ENCODE data around the gene CELF2. TPM values are rescaled to one million over a fixed set of nuclear protein-coding genes. Genes with fewer than 3 reads are reported as not detected.

The CELF2 gene
- total RNA-seq, 2 donors from 2014 or later, result 30.2 to 34.4 TPM

GRCh38 chr10:11336722-11337162, 319.1 kb downstream of the CELF2 start:
- H3K9ac ChIP-seq (ENCODE audit: low read depth in 2 of 2, low read length in 2 of 2), result no peak overlapping the region
- DNase-seq, result no peak
- no peak overlapping the region for H3K27ac ChIP-seq
- intact Hi-C loops (cut with DNase I), result no loop called here
- H3K4me3 ChIP-seq, result no peak overlapping the region
- TF ChIP-seq CTCF (IDR thresholded peaks at IDR 0.05), result no peak
- H3K27me3 ChIP-seq, result no peaks in the 10 kb centered on the region
- H3K9me3 ChIP-seq, result no peaks in the 10 kb centered on the region
- H3K4me1 ChIP-seq, result no peaks in the 10 kb centered on the region
- H3K36me3 ChIP-seq, result no peaks in the 10 kb centered on the region

GRCh38 chr10:11337516-11337915, 319.8 kb downstream of the CELF2 start:
- H3K27me3 ChIP-seq, result no peaks in the 10 kb centered on the region
- H3K9ac ChIP-seq (ENCODE audit: low read depth in 2 of 2, low read length in 2 of 2), result no peak overlapping the region
- no peak overlapping the region for H3K4me3 ChIP-seq
- H3K27ac ChIP-seq, result no peak overlapping the region
- DNase-seq, result no peak
- TF ChIP-seq CTCF (IDR thresholded peaks at IDR 0.05), result no peak
- H3K4me1 ChIP-seq, result no peaks in the 10 kb centered on the region
- intact Hi-C loops (cut with DNase I), result no loop called here
- H3K36me3 ChIP-seq, result no peaks in the 10 kb centered on the region
- H3K9me3 ChIP-seq, result no peaks in the 10 kb centered on the region

- Histone ChIP-seq H3K9ac (ENCODE audit: low read depth in 2 of 2, low read length in 2 of 2) (no peak overlapping the region), H3K4me3 (no peak overlapping the region), H3K36me3 (no peaks in the 10 kb centered on the region), H3K4me1 (no peaks in the 10 kb centered on the region), H3K9me3 (no peaks in the 10 kb centered on the region), H3K27ac (no peak overlapping the region), H3K27me3 (no peaks in the 10 kb centered on the region)
- TF ChIP-seq CTCF (IDR thresholded peaks at IDR 0.05), result no peak
- intact Hi-C loops (cut with DNase I), result no loop called here
- DNase-seq, result no peak
Observed at GRCh38 chr10:11338160-11338844, 320.6 kb downstream of the CELF2 start.

GRCh38 chr10:11339013-11339412, 321.3 kb downstream of the CELF2 start:
- Histone ChIP-seq H3K27me3 (no peaks in the 10 kb centered on the region), H3K9ac (ENCODE audit: low read depth in 2 of 2, low read length in 2 of 2) (no peak overlapping the region), H3K4me1 (no peaks in the 10 kb centered on the region), H3K27ac (no peak overlapping the region), H3K36me3 (no peaks in the 10 kb centered on the region), H3K9me3 (no peaks in the 10 kb centered on the region), H3K4me3 (no peak overlapping the region)
- no peak for DNase-seq
- intact Hi-C loops (cut with DNase I), result no loop called here
- no peak for TF ChIP-seq CTCF (IDR thresholded peaks at IDR 0.05)

GRCh38 chr10:11339660-11340059, 322.0 kb downstream of the CELF2 start:
- no peak overlapping the region for H3K9ac ChIP-seq (ENCODE audit: low read depth in 2 of 2, low read length in 2 of 2)
- no peaks in the 10 kb centered on the region for H3K9me3 ChIP-seq
- no peak overlapping the region for H3K27ac ChIP-seq
- no peak for DNase-seq
- no peaks in the 10 kb centered on the region for H3K4me1 ChIP-seq
- no peaks in the 10 kb centered on the region for H3K36me3 ChIP-seq
- no peak for TF ChIP-seq CTCF (IDR thresholded peaks at IDR 0.05)
- no peaks in the 10 kb centered on the region for H3K27me3 ChIP-seq
- intact Hi-C loops (cut with DNase I), result no loop called here
- no peak overlapping the region for H3K4me3 ChIP-seq

Data from colonic mucosa (tissue), 4 donors.